AML-193 (cell line): ENCODE results near the gene CRELD1.
A peak's percentile ranks its signal among the peaks of the same experiment; 100 is the strongest.

Experiments used
- DNase-seq, 2 experiments: peaks; one replicate each; lab custom pipeline; 2025; lab: John Stamatoyannopoulos, UW

Gene CRELD1

GRCh38 chr3:9903904-9904303 is 29.7 kb upstream of the CRELD1 start:
- DNase-seq, result no peak

- no peak for DNase-seq
These were observed 27.2 kb upstream of the CRELD1 start for GRCh38 chr3:9906480-9906879.

- no peak for DNase-seq
These were observed 25.3 kb upstream of the CRELD1 start for GRCh38 chr3:9908286-9908685.

- DNase-seq, result no peak
These were observed 24.2 kb upstream of the CRELD1 start for GRCh38 chr3:9909221-9910013.

GRCh38 chr3:9911863-9912262 is 21.8 kb upstream of the CRELD1 start:
- DNase-seq, result no peak

GRCh38 chr3:9912294-9912935 is 21.2 kb upstream of the CRELD1 start:
- DNase-seq, result peak; percentile 69 to 85

- no peak for DNase-seq
These were observed 20.0 kb upstream of the CRELD1 start for GRCh38 chr3:9913601-9914000.

GRCh38 chr3:9914011-9914410 is 19.6 kb upstream of the CRELD1 start:
- no peak for DNase-seq

GRCh38 chr3:9914559-9915253 is 18.9 kb upstream of the CRELD1 start:
- DNase-seq, result peak in 1 of 2 experiments; percentile 47

GRCh38 chr3:9915254-9916141 is 18.1 kb upstream of the CRELD1 start:
- peak; percentile 41 to 57 for DNase-seq

GRCh38 chr3:9916346-9916733 is 17.3 kb upstream of the CRELD1 start:
- DNase-seq, result no peak

- no peak for DNase-seq
These were observed 16.6 kb upstream of the CRELD1 start, which contains the start of gene IL17RC for GRCh38 chr3:9916734-9917680. TSS of gene IL17RC (plus strand) at chr3:9917098. CDS start at chr3:9917316, 218 bp downstream.

GRCh38 chr3:9917820-9918219 is 15.8 kb upstream of the CRELD1 start:
- DNase-seq, result no peak

GRCh38 chr3:9918261-9919038 is 15.2 kb upstream of the CRELD1 start:
- DNase-seq, result no peak

- DNase-seq, result no peak
These were observed 5.5 kb upstream of the CRELD1 start for GRCh38 chr3:9928158-9928557.

GRCh38 chr3:9930804-9931418 is 2.7 kb upstream of the CRELD1 start:
- DNase-seq, result peak in 1 of 2 experiments; percentile 40

GRCh38 chr3:9932535-9932842 is 1.1 kb upstream of the CRELD1 start:
- DNase-seq, result no peak

- peak; percentile 84 to 87 for DNase-seq
These were observed 632 bp upstream of the CRELD1 start for GRCh38 chr3:9932843-9933560.

GRCh38 chr3:9934235-9934621 is 594 bp downstream of the CRELD1 start:
- DNase-seq, result peak in 1 of 2 experiments; percentile 53
